ENCODE results near the gene ABCC6.
"Not testable (repeated sequence)": the region's sequence is repeated elsewhere in the genome, so short reads cannot be mapped to it uniquely, and the experiment has no call there.

The ABCC6 gene

GRCh38 chr16:16158741-16159374 lies 64.4 kb downstream of the ABCC6 start:
- DNase-seq, result no peak

- DNase-seq, result no peak
These were observed 65.1 kb downstream of the ABCC6 start for GRCh38 chr16:16158082-16158658.

- DNase-seq, result no peak
These were observed 66.1 kb downstream of the ABCC6 start for GRCh38 chr16:16157166-16157565.

- DNase-seq, result no peak
These were observed 68.1 kb downstream of the ABCC6 start for GRCh38 chr16:16155234-16155633.

GRCh38 chr16:16154281-16154951 lies 68.9 kb downstream of the ABCC6 start:
- DNase-seq, result no peak

- DNase-seq, result not testable (repeated sequence)
These were observed 70.3 kb downstream of the ABCC6 start for GRCh38 chr16:16153000-16153399.

- no peak for DNase-seq
These were observed 72.0 kb downstream of the ABCC6 start for GRCh38 chr16:16151315-16151714.

GRCh38 chr16:16150878-16151152 lies 72.5 kb downstream of the ABCC6 start:
- DNase-seq, result no peak

- DNase-seq, result no peak
These were observed 73.0 kb downstream of the ABCC6 start for GRCh38 chr16:16150117-16150877.

GRCh38 chr16:16149710-16150116 lies 73.6 kb downstream of the ABCC6 start:
- DNase-seq, result no peak

- no peak for DNase-seq
These were observed 74.5 kb downstream of the ABCC6 start for GRCh38 chr16:16148755-16149154.

GRCh38 chr16:16148000-16148599 lies 75.2 kb downstream of the ABCC6 start:
- not testable (repeated sequence) for DNase-seq

- no peak for DNase-seq
These were observed 75.8 kb downstream of the ABCC6 start for GRCh38 chr16:16147316-16147999.

GRCh38 chr16:16146380-16147315 lies 76.6 kb downstream of the ABCC6 start:
- no peak for DNase-seq

- DNase-seq, result no peak
These were observed 78.0 kb downstream of the ABCC6 start for GRCh38 chr16:16145286-16145685.

- no peak for DNase-seq
These were observed 78.9 kb downstream of the ABCC6 start for GRCh38 chr16:16144416-16144815.

- no peak for DNase-seq
These were observed 79.4 kb downstream of the ABCC6 start for GRCh38 chr16:16143931-16144330.

- DNase-seq, result no peak
These were observed 80.1 kb downstream of the ABCC6 start for GRCh38 chr16:16143038-16143763.

GRCh38 chr16:16141784-16142396 lies 81.4 kb downstream of the ABCC6 start:
- no peak for DNase-seq

- DNase-seq, result no peak
These were observed 82.2 kb downstream of the ABCC6 start for GRCh38 chr16:16141141-16141540.

GRCh38 chr16:16140537-16140936 lies 82.8 kb downstream of the ABCC6 start:
- no peak for DNase-seq
